ENCODE measurements around the gene RWDD3.

Gene RWDD3

DNA sequence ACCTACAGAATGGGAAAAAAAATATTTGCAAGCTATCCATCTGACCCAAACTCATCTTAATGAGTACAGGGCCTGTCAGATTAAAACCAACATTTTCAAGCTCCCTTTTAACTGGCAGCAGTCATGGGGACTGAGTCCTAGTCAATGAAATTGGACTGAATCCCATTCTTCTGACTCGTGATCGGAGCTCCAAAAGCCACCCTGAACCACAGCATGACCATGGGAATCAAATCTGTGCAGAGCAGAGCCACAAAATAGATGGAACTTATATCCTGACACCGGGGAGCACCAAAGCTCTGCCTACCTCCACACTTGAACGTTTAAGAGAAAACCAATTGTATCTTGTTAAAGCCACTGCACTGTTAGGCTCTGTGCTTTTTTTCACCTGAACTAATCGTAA lies 5.0 kb upstream of the RWDD3 start:
- Histone ChIP-seq H3K4me1 (ENCODE audit: control insufficient read depth, insufficient read depth, low read length, poor library complexity, severe bottlenecking) (peaks cover 6% of the 10 kb centered on the region), H3K9me3 (ENCODE audit: control insufficient read depth, low read length) (no peaks in the 10 kb centered on the region), H3K4me3 (ENCODE audit: insufficient read depth, low read depth, low read length, poor library complexity, severe bottlenecking) (no peak overlapping the region), H3K27ac (ENCODE audit: insufficient read depth, low read length, poor library complexity, severe bottlenecking) (no peak overlapping the region), H3K36me3 (ENCODE audit: control insufficient read depth, insufficient read depth, low read length) (no peaks in the 10 kb centered on the region), H3K27me3 (replicated peaks; ENCODE audit: control insufficient read depth, insufficient read depth, low read length, poor library complexity, severe bottlenecking) (peaks cover 3% of the 10 kb centered on the region)
- no peak for DNase-seq

DNA sequence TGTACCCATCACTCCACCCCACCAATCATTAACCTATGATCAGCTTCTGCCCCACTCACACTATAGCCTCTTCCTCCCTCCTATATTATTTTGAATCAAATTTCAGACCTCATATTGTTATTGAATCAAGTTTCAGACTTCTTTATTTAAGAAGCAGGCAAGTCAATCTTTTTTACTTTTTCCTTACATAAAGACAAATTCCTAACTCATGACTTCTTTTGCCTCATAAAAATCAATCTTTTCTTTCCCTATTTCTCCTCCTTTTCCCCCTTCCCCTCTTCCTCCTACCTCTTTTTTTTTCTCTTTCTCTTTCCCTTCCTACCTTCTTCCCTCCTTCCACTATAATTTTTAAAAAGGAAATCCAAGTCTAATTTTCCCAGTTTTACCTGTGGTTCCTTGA lies 4.3 kb upstream of the RWDD3 start:
- no peaks in the 10 kb centered on the region for H3K36me3 ChIP-seq (ENCODE audit: control insufficient read depth, insufficient read depth, low read length)
- peaks cover 3% of the 10 kb centered on the region for H3K27me3 ChIP-seq (replicated peaks; ENCODE audit: control insufficient read depth, insufficient read depth, low read length, poor library complexity, severe bottlenecking)
- no peak for DNase-seq

DNA sequence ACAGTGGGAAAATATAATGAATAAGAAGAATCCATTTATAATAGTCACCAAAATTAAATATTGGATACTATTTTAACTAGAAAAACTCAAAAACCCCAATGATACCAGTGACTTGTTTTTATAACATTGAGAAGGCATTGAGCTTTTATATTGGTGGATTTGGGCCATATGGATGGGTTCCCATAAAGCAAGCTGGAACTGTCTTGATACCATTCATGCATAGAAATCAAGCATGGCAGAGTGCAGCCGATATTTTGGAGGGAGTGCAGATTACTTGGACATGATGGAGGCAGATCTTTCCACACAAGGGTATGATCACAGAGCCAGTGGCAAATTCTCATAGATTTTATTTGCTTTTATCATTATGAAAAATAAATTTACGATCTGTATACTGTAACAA lies 3.8 kb upstream of the RWDD3 start:
- Histone ChIP-seq H3K36me3 (ENCODE audit: control insufficient read depth, insufficient read depth, low read length) (no peaks in the 10 kb centered on the region), H3K27me3 (replicated peaks; ENCODE audit: control insufficient read depth, insufficient read depth, low read length, poor library complexity, severe bottlenecking) (peaks cover 3% of the 10 kb centered on the region), H3K4me1 (ENCODE audit: control insufficient read depth, insufficient read depth, low read length, poor library complexity, severe bottlenecking) (peaks cover 13% of the 10 kb centered on the region), H3K9me3 (ENCODE audit: control insufficient read depth, low read length) (no peaks in the 10 kb centered on the region), H3K4me3 (ENCODE audit: insufficient read depth, low read depth, low read length, poor library complexity, severe bottlenecking) (no peak overlapping the region), H3K27ac (ENCODE audit: insufficient read depth, low read length, poor library complexity, severe bottlenecking) (no peak overlapping the region)
- DNase-seq, result no peak

More for the DNA sequence above, 4.3 kb upstream of the RWDD3 start:
- Histone ChIP-seq H3K4me3 (ENCODE audit: insufficient read depth, low read depth, low read length, poor library complexity, severe bottlenecking) (no peak overlapping the region), H3K9me3 (ENCODE audit: control insufficient read depth, low read length) (no peaks in the 10 kb centered on the region), H3K27ac (ENCODE audit: insufficient read depth, low read length, poor library complexity, severe bottlenecking) (no peak overlapping the region), H3K4me1 (ENCODE audit: control insufficient read depth, insufficient read depth, low read length, poor library complexity, severe bottlenecking) (peaks cover 11% of the 10 kb centered on the region)

DNA sequence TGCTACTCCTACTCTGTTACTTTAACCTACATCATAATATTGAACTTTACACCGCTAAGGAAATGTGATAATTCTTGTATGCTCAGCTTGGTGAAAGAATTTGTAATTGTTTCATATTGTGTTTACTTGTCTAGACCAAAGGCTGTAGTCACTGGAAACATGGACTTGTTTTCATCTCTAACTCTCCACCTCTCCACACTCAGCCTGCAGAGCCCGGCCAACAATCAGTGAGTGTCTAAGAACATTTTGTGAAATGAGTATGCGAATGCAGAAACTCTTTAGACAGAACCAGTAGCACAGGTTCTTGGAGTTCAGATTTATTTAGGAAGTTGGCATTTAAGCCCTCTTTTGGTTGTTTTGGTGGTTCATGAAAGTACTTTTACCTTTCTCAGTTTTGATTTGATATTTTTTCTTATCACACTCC lies 3.2 kb upstream of the RWDD3 start:
- no peaks in the 10 kb centered on the region for H3K36me3 ChIP-seq (ENCODE audit: control insufficient read depth, insufficient read depth, low read length)
- DNase-seq, result no peak
- no peak overlapping the region for H3K27ac ChIP-seq (ENCODE audit: insufficient read depth, low read length, poor library complexity, severe bottlenecking)
- no peaks in the 10 kb centered on the region for H3K9me3 ChIP-seq (ENCODE audit: control insufficient read depth, low read length)
- peaks cover 3% of the 10 kb centered on the region for H3K27me3 ChIP-seq (replicated peaks; ENCODE audit: control insufficient read depth, insufficient read depth, low read length, poor library complexity, severe bottlenecking)
- no peak overlapping the region for H3K4me3 ChIP-seq (ENCODE audit: insufficient read depth, low read depth, low read length, poor library complexity, severe bottlenecking)
- H3K4me1 ChIP-seq (ENCODE audit: control insufficient read depth, insufficient read depth, low read length, poor library complexity, severe bottlenecking), result peaks cover 13% of the 10 kb centered on the region

DNA sequence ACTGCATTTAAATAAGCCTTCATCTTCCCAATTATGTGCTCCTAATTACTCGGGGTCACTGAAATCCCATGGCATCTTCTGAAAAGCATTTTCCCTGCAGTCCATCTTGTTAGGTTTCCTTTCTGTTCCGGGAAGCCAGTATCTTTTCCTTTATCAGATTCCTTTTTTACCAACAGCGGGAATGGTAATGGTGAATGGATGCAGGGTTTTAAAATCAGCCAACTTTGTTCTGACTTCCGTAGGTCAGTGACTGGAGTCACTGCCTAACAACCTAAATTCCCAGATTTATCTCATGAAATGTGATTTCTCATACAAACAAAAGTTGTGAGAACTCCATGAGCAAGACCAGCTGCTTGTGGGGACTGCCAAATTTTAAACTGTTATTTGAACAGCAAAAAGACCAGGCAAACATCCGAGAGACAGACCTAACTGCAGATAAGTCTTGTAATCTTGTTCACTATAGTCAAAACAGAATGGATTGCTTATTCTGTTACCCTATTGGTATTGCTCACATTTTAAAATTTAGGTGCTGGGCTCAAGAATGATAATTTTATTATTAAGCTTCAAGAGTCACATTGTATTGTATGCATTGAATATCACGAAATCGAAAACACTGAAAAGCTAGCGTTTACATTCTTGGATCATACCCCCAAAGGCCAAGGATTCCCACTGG lies 1.2 kb upstream of the RWDD3 start:
- DNase-seq, result no peak

DNA sequence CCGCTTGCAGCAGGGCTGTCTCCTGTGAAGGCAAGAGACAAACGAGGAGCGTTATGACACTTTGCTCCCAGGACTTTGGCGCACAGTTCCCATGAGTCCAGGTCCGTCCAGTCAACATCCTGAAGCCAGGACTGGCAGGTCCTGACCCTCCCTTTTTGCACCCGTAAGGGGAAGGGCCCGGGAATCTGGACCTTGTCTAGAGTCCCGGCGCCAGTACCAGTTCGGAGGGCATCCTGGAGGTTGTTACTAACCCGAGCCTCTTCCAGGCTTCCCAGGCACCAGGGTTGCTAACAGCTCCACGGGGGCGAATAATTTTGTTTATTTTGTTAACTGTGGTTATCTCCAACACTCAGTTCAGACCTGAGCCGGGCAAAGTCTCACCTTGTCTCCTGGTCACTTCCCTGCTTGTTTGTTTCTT lies 682 bp upstream of the RWDD3 start:
- no peak for DNase-seq
- peak overlapping the region; percentile 81 for H3K4me3 ChIP-seq (ENCODE audit: insufficient read depth, low read depth, low read length, poor library complexity, severe bottlenecking)
- peaks cover 13% of the 10 kb centered on the region for H3K4me1 ChIP-seq (ENCODE audit: control insufficient read depth, insufficient read depth, low read length, poor library complexity, severe bottlenecking)
- H3K9me3 ChIP-seq (ENCODE audit: control insufficient read depth, low read length), result no peaks in the 10 kb centered on the region
- H3K27me3 ChIP-seq (replicated peaks; ENCODE audit: control insufficient read depth, insufficient read depth, low read length, poor library complexity, severe bottlenecking), result peaks cover 3% of the 10 kb centered on the region
- peak overlapping the region; percentile 41 for H3K27ac ChIP-seq (ENCODE audit: insufficient read depth, low read length, poor library complexity, severe bottlenecking)
- H3K36me3 ChIP-seq (ENCODE audit: control insufficient read depth, insufficient read depth, low read length), result no peaks in the 10 kb centered on the region

More for the DNA sequence above, 1.2 kb upstream of the RWDD3 start:
- no peak overlapping the region for H3K27ac ChIP-seq (ENCODE audit: insufficient read depth, low read length, poor library complexity, severe bottlenecking)
- H3K4me1 ChIP-seq (ENCODE audit: control insufficient read depth, insufficient read depth, low read length, poor library complexity, severe bottlenecking), result peaks cover 13% of the 10 kb centered on the region
- H3K9me3 ChIP-seq (ENCODE audit: control insufficient read depth, low read length), result no peaks in the 10 kb centered on the region
- H3K36me3 ChIP-seq (ENCODE audit: control insufficient read depth, insufficient read depth, low read length), result no peaks in the 10 kb centered on the region
- H3K27me3 ChIP-seq (replicated peaks; ENCODE audit: control insufficient read depth, insufficient read depth, low read length, poor library complexity, severe bottlenecking), result peaks cover 3% of the 10 kb centered on the region
- H3K4me3 ChIP-seq (ENCODE audit: insufficient read depth, low read depth, low read length, poor library complexity, severe bottlenecking), result peak overlapping the region; percentile 81

DNA sequence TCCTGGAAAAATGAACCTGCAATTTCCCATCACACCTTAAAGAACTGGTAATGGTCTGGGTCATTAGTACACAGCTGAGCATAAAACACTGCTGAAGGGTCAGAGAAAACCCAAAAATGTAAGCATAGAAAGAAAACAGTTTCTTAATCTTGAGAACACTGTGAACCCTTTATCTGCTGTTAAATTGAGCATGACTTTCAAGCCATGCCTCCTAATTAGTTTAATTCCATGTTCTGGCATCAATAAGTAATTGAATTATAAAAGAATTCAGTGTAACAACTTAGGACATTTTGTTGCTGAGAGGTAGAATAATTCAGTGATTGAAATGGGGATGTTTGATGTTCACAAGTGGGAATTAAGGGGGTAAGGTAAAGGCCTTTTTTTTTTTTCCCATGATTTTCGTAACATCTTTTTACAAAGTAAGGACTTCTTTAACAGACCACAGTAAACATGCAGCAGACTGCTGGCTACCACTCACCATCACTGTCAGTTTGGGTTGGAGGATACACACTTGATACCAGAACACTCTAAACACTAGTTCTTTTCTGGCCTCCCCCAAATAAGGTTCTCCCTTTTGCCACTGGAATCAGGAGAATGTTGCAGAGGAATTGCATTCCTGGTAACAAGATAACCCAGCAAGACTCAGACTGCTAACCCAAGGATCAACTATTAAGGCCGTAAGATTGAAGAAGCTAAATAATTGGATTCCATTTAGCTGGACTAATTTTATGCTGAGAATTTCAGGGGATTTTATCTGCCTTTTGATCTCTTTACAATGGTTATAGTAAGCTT lies 3.0 kb downstream of the RWDD3 start:
- no peak for DNase-seq
- H3K4me3 ChIP-seq (ENCODE audit: insufficient read depth, low read depth, low read length, poor library complexity, severe bottlenecking), result no peak overlapping the region

DNA sequence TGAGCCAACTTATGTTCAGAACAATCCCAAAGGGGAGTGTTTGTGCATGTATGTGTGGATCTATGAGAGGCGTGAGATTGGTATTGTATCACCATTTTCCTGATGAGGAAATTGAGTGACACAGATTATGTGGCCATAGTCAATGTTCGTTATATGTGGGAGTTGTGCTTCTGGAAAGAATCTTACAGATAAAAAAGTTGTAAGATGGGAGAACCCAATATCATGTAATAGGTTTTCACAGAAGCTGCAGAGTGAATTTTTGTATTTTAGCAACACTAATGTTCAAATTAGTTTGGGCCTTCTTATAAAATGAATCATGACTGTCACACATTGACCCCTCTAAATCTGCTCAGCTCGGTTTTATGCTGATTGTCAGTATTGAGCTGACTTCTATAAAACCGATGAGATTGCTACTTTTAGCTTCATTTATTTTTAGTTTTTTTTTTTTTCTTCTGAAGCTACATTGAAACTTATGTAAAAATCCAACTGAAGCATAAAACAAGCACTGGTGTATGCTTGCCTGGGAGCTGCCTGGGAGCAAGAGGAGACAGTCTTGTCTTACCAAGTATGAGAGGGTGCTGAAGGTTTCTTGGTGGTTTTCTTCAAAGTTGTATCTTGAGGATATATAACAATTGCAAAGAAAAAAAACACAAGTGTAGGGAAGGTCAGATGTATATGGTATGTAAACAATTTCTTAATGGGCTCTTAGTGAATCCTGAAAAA lies 4.1 kb downstream of the RWDD3 start:
- Histone ChIP-seq H3K36me3 (ENCODE audit: control insufficient read depth, insufficient read depth, low read length) (peaks cover 7% of the 10 kb centered on the region), H3K9me3 (ENCODE audit: control insufficient read depth, low read length) (no peaks in the 10 kb centered on the region), H3K27ac (ENCODE audit: insufficient read depth, low read length, poor library complexity, severe bottlenecking) (no peak overlapping the region), H3K27me3 (replicated peaks; ENCODE audit: control insufficient read depth, insufficient read depth, low read length, poor library complexity, severe bottlenecking) (no peaks in the 10 kb centered on the region), H3K4me1 (ENCODE audit: control insufficient read depth, insufficient read depth, low read length, poor library complexity, severe bottlenecking) (peaks cover 12% of the 10 kb centered on the region), H3K4me3 (ENCODE audit: insufficient read depth, low read depth, low read length, poor library complexity, severe bottlenecking) (no peak overlapping the region)
- no peak for DNase-seq

More for the DNA sequence above, 3.0 kb downstream of the RWDD3 start:
- no peaks in the 10 kb centered on the region for H3K27me3 ChIP-seq (replicated peaks; ENCODE audit: control insufficient read depth, insufficient read depth, low read length, poor library complexity, severe bottlenecking)
- peaks cover 7% of the 10 kb centered on the region for H3K36me3 ChIP-seq (ENCODE audit: control insufficient read depth, insufficient read depth, low read length)
- H3K27ac ChIP-seq (ENCODE audit: insufficient read depth, low read length, poor library complexity, severe bottlenecking), result no peak overlapping the region
- H3K9me3 ChIP-seq (ENCODE audit: control insufficient read depth, low read length), result no peaks in the 10 kb centered on the region
- H3K4me1 ChIP-seq (ENCODE audit: control insufficient read depth, insufficient read depth, low read length, poor library complexity, severe bottlenecking), result peaks cover 13% of the 10 kb centered on the region

DNA sequence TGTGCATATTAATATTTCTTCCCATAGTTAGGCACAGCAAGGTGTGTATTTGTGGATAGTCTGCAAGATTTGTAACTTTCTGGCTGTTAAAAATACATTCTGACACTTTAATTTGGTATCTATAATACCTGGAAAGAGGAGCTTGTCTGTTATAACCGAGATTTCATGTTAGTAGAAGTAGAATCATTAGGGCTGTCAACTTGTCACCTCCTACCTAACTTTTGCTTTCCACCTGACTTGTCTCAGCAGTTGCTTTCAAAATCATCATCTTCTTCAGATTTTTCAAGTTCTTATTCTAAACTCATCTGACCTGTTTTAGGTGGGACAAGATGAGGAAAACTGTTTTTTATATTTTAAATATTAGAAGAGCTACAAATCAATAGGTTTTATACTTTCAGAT lies 11.0 kb downstream of the RWDD3 start:
- no peak overlapping the region for H3K4me3 ChIP-seq (ENCODE audit: insufficient read depth, low read depth, low read length, poor library complexity, severe bottlenecking)
- DNase-seq, result no peak
- no peaks in the 10 kb centered on the region for H3K4me1 ChIP-seq (ENCODE audit: control insufficient read depth, insufficient read depth, low read length, poor library complexity, severe bottlenecking)
- no peaks in the 10 kb centered on the region for H3K27me3 ChIP-seq (replicated peaks; ENCODE audit: control insufficient read depth, insufficient read depth, low read length, poor library complexity, severe bottlenecking)
- H3K27ac ChIP-seq (ENCODE audit: insufficient read depth, low read length, poor library complexity, severe bottlenecking), result no peak overlapping the region
- no peaks in the 10 kb centered on the region for H3K9me3 ChIP-seq (ENCODE audit: control insufficient read depth, low read length)
- peaks cover 17% of the 10 kb centered on the region for H3K36me3 ChIP-seq (ENCODE audit: control insufficient read depth, insufficient read depth, low read length)

DNA sequence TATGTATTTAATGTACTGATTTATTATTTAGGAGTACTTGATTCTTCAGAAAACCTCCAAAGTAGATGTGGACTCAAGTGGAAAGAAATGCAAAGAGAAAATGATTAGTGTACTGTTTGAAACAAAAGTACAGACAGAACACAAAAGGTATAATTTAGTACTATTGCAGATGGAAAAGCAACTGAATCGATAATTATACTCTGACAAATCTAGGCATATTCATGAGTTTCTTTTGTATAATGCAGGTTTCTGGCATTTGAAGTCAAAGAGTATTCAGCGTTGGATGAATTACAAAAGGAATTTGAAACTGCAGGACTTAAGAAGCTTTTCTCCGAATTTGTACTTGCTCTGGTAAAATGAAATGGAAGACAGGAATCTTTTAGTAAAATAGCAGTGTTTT lies 12.5 kb downstream of the RWDD3 start:
- peaks cover 14% of the 10 kb centered on the region for H3K36me3 ChIP-seq (ENCODE audit: control insufficient read depth, insufficient read depth, low read length)
- H3K4me3 ChIP-seq (ENCODE audit: insufficient read depth, low read depth, low read length, poor library complexity, severe bottlenecking), result no peak overlapping the region
- H3K9me3 ChIP-seq (ENCODE audit: control insufficient read depth, low read length), result no peaks in the 10 kb centered on the region
- no peak overlapping the region for H3K27ac ChIP-seq (ENCODE audit: insufficient read depth, low read length, poor library complexity, severe bottlenecking)
- no peaks in the 10 kb centered on the region for H3K4me1 ChIP-seq (ENCODE audit: control insufficient read depth, insufficient read depth, low read length, poor library complexity, severe bottlenecking)
- H3K27me3 ChIP-seq (replicated peaks; ENCODE audit: control insufficient read depth, insufficient read depth, low read length, poor library complexity, severe bottlenecking), result no peaks in the 10 kb centered on the region
- DNase-seq, result no peak
